GM23338 (cell line): ENCODE results near the gene DBH.

Experiments used
- CREB1 ChIP-seq: fragments of 250-450 bp; sonication (Bioruptor Pico); IDR thresholded peaks from 2 replicates; pipeline ENCODE4 v1.5.0; 2020; ENCODE audit warnings: low read depth, mild to moderate bottlenecking, moderate library complexity
- CTCF ChIP-seq, 2 experiments: fragments of 200-600 bp in 1 of 2; sonication (generic) in 1 of 2; conservative IDR thresholded peaks; 2 replicates each; pipeline versions ENCODE4 v1.5.1 to v1.6.1; 2016 to 2017; ENCODE audit warnings: antibody characterized with exemption in 2 of 2, low read depth in 2 of 2, mild to moderate bottlenecking in 2 of 2, moderate library complexity in 1 of 2
- ETS1 ChIP-seq: IDR thresholded peaks from 2 replicates; pipeline ENCODE4 v1.6.1; 2016; ENCODE audit warnings: antibody characterized with exemption
- EZH2 ChIP-seq: fragments of 200-600 bp; sonication (generic); IDR thresholded peaks from one replicate; pipeline ENCODE4 v1.8.0; 2017; ENCODE audit warnings: antibody characterized with exemption, mild to moderate bottlenecking, low read depth; ENCODE audit not compliant: unreplicated experiment
- JUNB ChIP-seq: IDR thresholded peaks from one replicate; pipeline ENCODE4 v1.6.1; 2016; ENCODE audit warnings: antibody characterized with exemption; ENCODE audit not compliant: unreplicated experiment
- POLR2AphosphoS5 ChIP-seq: IDR thresholded peaks from 2 replicates; pipeline ENCODE4 v1.6.1; 2016; ENCODE audit warnings: antibody characterized with exemption, low read depth
- REST ChIP-seq: IDR thresholded peaks from one replicate; pipeline ENCODE4 v1.6.1; 2018; ENCODE audit warnings: antibody characterized with exemption; ENCODE audit not compliant: unreplicated experiment
- ZNF331 ChIP-seq: fragments of 250-450 bp; sonication (Bioruptor Pico); IDR thresholded peaks from 2 replicates; pipeline ENCODE4 v1.5.0; 2020; ENCODE audit warnings: low read depth, mild to moderate bottlenecking, moderate library complexity

- TF ChIP-seq CTCF (conservative IDR thresholded peaks at IDR 0.05; ENCODE audit: low read depth in 2 of 2) (no peak), ETS1 (no peak), JUNB (no peak), EZH2 (no peak), CREB1 (CRISPR knock-in tag) (no peak), REST (no peak), ZNF331 (CRISPR knock-in tag) (no peak), POLR2AphosphoS5 (no peak)
Observed at GRCh38 chr9:133621725-133622267, 14.4 kb upstream of the DBH start.
